ENCODE measurements around the gene MTFR2. TPM values are rescaled to one million over a fixed set of nuclear protein-coding genes. Genes with fewer than 3 reads are reported as not detected.

MTFR2 gene
- total RNA-seq, 2 donors from 2014 or later = 29.4 to 34.3 TPM

GRCh38 chr6:136192902-136193301 is 57.2 kb downstream of the MTFR2 start:
- no peaks in the 10 kb centered on the region for H3K27me3 Mint-ChIP-seq (ENCODE audit: low read depth)
- ATAC-seq (replicated peaks in 1 of 2) (no peak), DNase-seq (no peak)
- H3K4me1 Mint-ChIP-seq (ENCODE audit: low read depth) = no peaks in the 10 kb centered on the region
- H3K4me3 Mint-ChIP-seq = no peak overlapping the region
- H3K27ac Mint-ChIP-seq = no peak overlapping the region
- H3K9me3 Mint-ChIP-seq = no peaks in the 10 kb centered on the region
- no peaks in the 10 kb centered on the region for H3K36me3 Mint-ChIP-seq (ENCODE audit: insufficient read depth in 2 of 2)

GRCh38 chr6:136191606-136192312 is 58.4 kb downstream of the MTFR2 start:
- Mint-ChIP-seq H3K36me3 (ENCODE audit: insufficient read depth in 2 of 2) (no peaks in the 10 kb centered on the region), H3K27ac (no peak overlapping the region), H3K4me3 (no peak overlapping the region), H3K4me1 (ENCODE audit: low read depth) (peaks cover 1% of the 10 kb centered on the region), H3K9me3 (no peaks in the 10 kb centered on the region), H3K27me3 (ENCODE audit: low read depth) (no peaks in the 10 kb centered on the region)
- DNase-seq (no peak), ATAC-seq (replicated peaks in 1 of 2) (no peak)

- no peaks in the 10 kb centered on the region for H3K36me3 Mint-ChIP-seq (ENCODE audit: insufficient read depth in 2 of 2)
- no peaks in the 10 kb centered on the region for H3K9me3 Mint-ChIP-seq
- peaks cover 5% of the 10 kb centered on the region for H3K4me1 Mint-ChIP-seq (ENCODE audit: low read depth)
- H3K27ac Mint-ChIP-seq = no peak overlapping the region
- ATAC-seq (replicated peaks in 1 of 2) = no peak
- H3K4me3 Mint-ChIP-seq = no peak overlapping the region
- DNase-seq = no peak
- no peaks in the 10 kb centered on the region for H3K27me3 Mint-ChIP-seq (ENCODE audit: low read depth)
Measured at GRCh38 chr6:136189104-136189503, 61.0 kb downstream of the MTFR2 start.

GRCh38 chr6:136188486-136188885 is 61.6 kb downstream of the MTFR2 start:
- Mint-ChIP-seq H3K27me3 (ENCODE audit: low read depth) (no peaks in the 10 kb centered on the region), H3K4me3 (no peak overlapping the region)

GRCh38 chr6:136186363-136186762 is 63.7 kb downstream of the MTFR2 start:
- Mint-ChIP-seq H3K4me3 (no peak overlapping the region), H3K9me3 (no peaks in the 10 kb centered on the region), H3K4me1 (ENCODE audit: low read depth) (peaks cover 5% of the 10 kb centered on the region), H3K27me3 (ENCODE audit: low read depth) (no peaks in the 10 kb centered on the region), H3K36me3 (ENCODE audit: insufficient read depth in 2 of 2) (no peaks in the 10 kb centered on the region), H3K27ac (no peak overlapping the region)
- no peak for DNase-seq
- no peak for ATAC-seq (replicated peaks in 1 of 2)

More at GRCh38 chr6:136188486-136188885, 61.6 kb downstream of the MTFR2 start:
- no peak overlapping the region for H3K27ac Mint-ChIP-seq
- H3K9me3 Mint-ChIP-seq = no peaks in the 10 kb centered on the region
- peaks cover 5% of the 10 kb centered on the region for H3K4me1 Mint-ChIP-seq (ENCODE audit: low read depth)
- DNase-seq = no peak
- no peak for ATAC-seq (replicated peaks in 1 of 2)
- H3K36me3 Mint-ChIP-seq (ENCODE audit: insufficient read depth in 2 of 2) = no peaks in the 10 kb centered on the region

- no peaks in the 10 kb centered on the region for H3K9me3 Mint-ChIP-seq
- no peaks in the 10 kb centered on the region for H3K36me3 Mint-ChIP-seq (ENCODE audit: insufficient read depth in 2 of 2)
- ATAC-seq (replicated peaks in 1 of 2) (no peak), DNase-seq (no peak)
- H3K27ac Mint-ChIP-seq = no peak overlapping the region
- peaks cover 5% of the 10 kb centered on the region for H3K4me1 Mint-ChIP-seq (ENCODE audit: low read depth)
- no peaks in the 10 kb centered on the region for H3K27me3 Mint-ChIP-seq (ENCODE audit: low read depth)
- H3K4me3 Mint-ChIP-seq = no peak overlapping the region
Measured at GRCh38 chr6:136184738-136185137, 65.4 kb downstream of the MTFR2 start.

GRCh38 chr6:136181861-136182260 is 68.2 kb downstream of the MTFR2 start:
- no peaks in the 10 kb centered on the region for H3K9me3 Mint-ChIP-seq
- H3K4me1 Mint-ChIP-seq (ENCODE audit: low read depth) = peaks cover 11% of the 10 kb centered on the region
- H3K4me3 Mint-ChIP-seq = no peak overlapping the region
- H3K27ac Mint-ChIP-seq = no peak overlapping the region
- DNase-seq (no peak), ATAC-seq (replicated peaks in 1 of 2) (no peak)
- H3K36me3 Mint-ChIP-seq (ENCODE audit: insufficient read depth in 2 of 2) = no peaks in the 10 kb centered on the region
- H3K27me3 Mint-ChIP-seq (ENCODE audit: low read depth) = peaks cover 6% of the 10 kb centered on the region

GRCh38 chr6:136181512-136181833 is 68.6 kb downstream of the MTFR2 start:
- H3K4me3 Mint-ChIP-seq = no peak overlapping the region
- no peaks in the 10 kb centered on the region for H3K36me3 Mint-ChIP-seq (ENCODE audit: insufficient read depth in 2 of 2)
- no peak for ATAC-seq (replicated peaks in 1 of 2)
- H3K4me1 Mint-ChIP-seq (ENCODE audit: low read depth) = peaks cover 7% of the 10 kb centered on the region
- peaks cover 6% of the 10 kb centered on the region for H3K27me3 Mint-ChIP-seq (ENCODE audit: low read depth)
- H3K9me3 Mint-ChIP-seq = no peaks in the 10 kb centered on the region
- DNase-seq = no peak
- no peak overlapping the region for H3K27ac Mint-ChIP-seq

Other genes with a start within 250 kb of the MTFR2 start
- 100 to 1,000 TPM; 146 to 151 TPM for gene BCLAF1, start 39.5 kb upstream of the MTFR2 start, total RNA-seq